CD8-positive, alpha-beta memory T cell (primary cell): ENCODE data around the gene ZNF287. TPM values are rescaled to one million over a fixed set of nuclear protein-coding genes. Genes with fewer than 3 reads are reported as not detected.

ENCODE experiments used
- CTCF ChIA-PET: fragments of 350-600 bp; sonication (Branson Sonifier 250); formaldehyde crosslinking; loops from one replicate; lab custom pipeline; 2021; ENCODE audit warnings: antibody characterized with exemption; lab: Charles Lee
- POLR2A ChIA-PET: fragments of 350-600 bp; sonication (Branson Sonifier 250); formaldehyde crosslinking; loops from one replicate; lab custom pipeline; 2021; ENCODE audit warnings: antibody characterized with exemption; lab: Charles Lee
- DNase-seq, 5 donors: peaks; one replicate each; pipeline versions ENCODE4 v3.0.0 to v3.0.0-alpha.2; 2020 to 2022; ENCODE audit warnings: mixed read lengths in 1 of 5
- H3K27ac ChIP-seq: one replicate; pipeline ENCODE4 v1.7.0; 2013; ENCODE audit warnings: low read depth, mild to moderate bottlenecking, low read length, moderate library complexity
- H3K27me3 ChIP-seq: 2 replicates; pipeline ENCODE4 v1.7.0; 2013; ENCODE audit warnings: low read length, mild to moderate bottlenecking; ENCODE audit not compliant: insufficient read depth, poor library complexity, severe bottlenecking
- H3K36me3 ChIP-seq: 2 replicates; pipeline ENCODE4 v1.7.0; 2013; ENCODE audit warnings: mild to moderate bottlenecking, low read length, moderate library complexity; ENCODE audit not compliant: insufficient read depth
- H3K4me1 ChIP-seq: 2 replicates; pipeline ENCODE4 v1.7.0; 2013; ENCODE audit warnings: mild to moderate bottlenecking, low read length, moderate library complexity; ENCODE audit not compliant: insufficient read depth
- H3K4me3 ChIP-seq: 2 replicates; pipeline ENCODE4 v1.7.0; 2013; ENCODE audit warnings: mild to moderate bottlenecking, low read length
- H3K9me3 ChIP-seq: 2 replicates; pipeline ENCODE4 v1.7.0; 2013; ENCODE audit warnings: mild to moderate bottlenecking, low read length
- H3K27ac Mint-ChIP-seq, 8 donors: one replicate each; pipeline ENCODE4 v1.8.0; 2020 to 2021; ENCODE audit warnings: mixed read lengths in 8 of 8, mild to moderate bottlenecking in 6 of 8, inconsistent platforms in 3 of 8, moderate library complexity in 3 of 8
- H3K27me3 Mint-ChIP-seq, 2 donors: one replicate each; pipeline ENCODE4 v1.8.0; 2020 to 2021; ENCODE audit warnings: mixed read lengths in 2 of 2, mild to moderate bottlenecking in 1 of 2, moderate library complexity in 1 of 2
- H3K36me3 Mint-ChIP-seq, 3 donors: one replicate each; pipeline ENCODE4 v1.8.0; 2020 to 2021; ENCODE audit warnings: mixed read lengths in 3 of 3, inconsistent platforms in 1 of 3, mild to moderate bottlenecking in 1 of 3
- H3K4me1 Mint-ChIP-seq, 3 donors: one replicate each; pipeline ENCODE4 v1.8.0; 2020 to 2021; ENCODE audit warnings: mixed read lengths in 3 of 3, inconsistent platforms in 1 of 3, mild to moderate bottlenecking in 1 of 3
- H3K4me3 Mint-ChIP-seq, 7 donors: one replicate each; pipeline ENCODE4 v1.8.0; 2020 to 2021; ENCODE audit warnings: mixed read lengths in 7 of 7, mild to moderate bottlenecking in 6 of 7, moderate library complexity in 4 of 7, inconsistent platforms in 2 of 7
- H3K9me3 Mint-ChIP-seq, 5 donors: one replicate each; pipeline ENCODE4 v1.8.0; 2020 to 2022; ENCODE audit warnings: mixed read lengths in 5 of 5, mild to moderate bottlenecking in 3 of 5, moderate library complexity in 2 of 5, inconsistent platforms in 1 of 5
- polyA plus RNA-seq: library from polyadenylated mRNA; unstranded; fragments of 300-500 nt; fragmentation: Illumina TruSeq; gene quantifications from one replicate; pipeline ENCODE4 v1.2.3, GENCODE V29; 2021
- total RNA-seq, 2 experiments: library from RNA; stranded (reverse); gene quantifications; one replicate each; pipeline ENCODE4 v1.2.3, GENCODE V29; 2021

The ZNF287 gene
- total and polyA plus RNA-seq, 3 experiments from 2014 or later: 8.9 to 14.5 (median 9.2) TPM

GRCh38 chr17:16584273-16584995 is 15.4 kb upstream of the ZNF287 start:
- peaks cover 20 to 31% of the 10 kb centered on the region in 2 donors for H3K27me3 Mint-ChIP-seq
- peaks cover 0 to 4% (median 0%) of the 10 kb centered on the region in 3 donors for H3K36me3 Mint-ChIP-seq
- Histone ChIP-seq H3K27ac (no peak overlapping the region), H3K9me3 (no peaks in the 10 kb centered on the region), H3K27me3 (no peaks in the 10 kb centered on the region), H3K4me1 (peaks cover 14% of the 10 kb centered on the region), H3K36me3 (no peaks in the 10 kb centered on the region), H3K4me3 (peak overlapping the region; percentile 51)
- peak overlapping the region; percentile 67 to 94 (median 87) for H3K27ac Mint-ChIP-seq
- CTCF ChIA-PET: interaction anchor here (0.7 to 6.7 kb wide), 15 partner anchors 10 to 295 kb away, joined by 3 to 75 read pairs (median 4); partner anchors contain the start of gene ZNF287
- peak overlapping the region; percentile 15 to 86 (median 79) for H3K4me3 Mint-ChIP-seq
- peaks cover 17 to 25% (median 18%) of the 10 kb centered on the region in 3 donors for H3K4me1 Mint-ChIP-seq
- H3K9me3 Mint-ChIP-seq: peaks cover 0 to 3% (median 0%) of the 10 kb centered on the region in 5 donors
- DNase-seq: peak; percentile 86 to 94 (median 90)
- POLR2A ChIA-PET: interaction anchor here (0.7 to 1.2 kb wide), 2 partner anchors 48 to 591 kb away, joined by 3 to 4 read pairs; no protein-coding TSS in a partner anchor

GRCh38 chr17:16583781-16584180 is 14.8 kb upstream of the ZNF287 start:
- Histone ChIP-seq H3K4me1 (peaks cover 14% of the 10 kb centered on the region), H3K9me3 (no peaks in the 10 kb centered on the region), H3K27me3 (no peaks in the 10 kb centered on the region), H3K27ac (no peak overlapping the region), H3K36me3 (no peaks in the 10 kb centered on the region), H3K4me3 (no peak overlapping the region)
- H3K36me3 Mint-ChIP-seq: peaks cover 0 to 4% (median 0%) of the 10 kb centered on the region in 3 donors
- peaks cover 0 to 3% (median 0%) of the 10 kb centered on the region in 5 donors for H3K9me3 Mint-ChIP-seq
- no peak for DNase-seq
- H3K4me1 Mint-ChIP-seq: peaks cover 17 to 23% (median 18%) of the 10 kb centered on the region in 3 donors
- POLR2A ChIA-PET: interaction anchor here (0.6 to 1.2 kb wide), 4 partner anchors 11 to 729 kb away, joined by 3 to 5 read pairs (median 4); no protein-coding TSS in a partner anchor
- H3K27me3 Mint-ChIP-seq: peaks cover 20 to 37% of the 10 kb centered on the region in 2 donors
- H3K27ac Mint-ChIP-seq: peak overlapping the region; percentile 67 to 94 (median 87)
- peak overlapping the region; percentile 15 to 86 (median 79) for H3K4me3 Mint-ChIP-seq
- CTCF ChIA-PET: interaction anchor here (0.7 to 6.7 kb wide), 15 partner anchors 10 to 62 kb away, joined by 3 to 75 read pairs (median 4); partner anchors contain the start of gene ZNF287

- ChIA-PET POLR2A (interaction anchor here (0.7 kb wide), 1 partner anchor 10 kb away, joined by 5 read pairs; no protein-coding TSS in a partner anchor), CTCF (interaction anchor here (1.5 kb wide), 1 partner anchor 11 kb away, joined by 5 read pairs; no protein-coding TSS in a partner anchor)
- Mint-ChIP-seq H3K4me1 (peaks cover 7 to 11% (median 10%) of the 10 kb centered on the region in 3 donors), H3K9me3 (no peaks in the 10 kb centered on the region), H3K27ac (no peak overlapping the region), H3K27me3 (peaks cover 8 to 38% of the 10 kb centered on the region in 2 donors), H3K36me3 (peaks cover 0 to 1% (median 0%) of the 10 kb centered on the region in 3 donors), H3K4me3 (peak overlapping the region in 1 of 7 donors; percentile 10)
- Histone ChIP-seq H3K4me1 (peaks cover 3% of the 10 kb centered on the region), H3K27me3 (no peaks in the 10 kb centered on the region), H3K4me3 (no peak overlapping the region), H3K36me3 (no peaks in the 10 kb centered on the region), H3K27ac (no peak overlapping the region), H3K9me3 (no peaks in the 10 kb centered on the region)
- no peak for DNase-seq
Observed at GRCh38 chr17:16573466-16573865, 4.5 kb upstream of the ZNF287 start.

GRCh38 chr17:16569358-16569712 is 331 bp upstream of the ZNF287 start:
- POLR2A ChIA-PET: interaction anchor here (1.6 kb wide), 1 partner anchor 33 kb away, joined by 8 read pairs; no protein-coding TSS in a partner anchor
- H3K4me1 ChIP-seq: peaks cover 7% of the 10 kb centered on the region
- Mint-ChIP-seq H3K36me3 (peaks cover 0 to 11% (median 5%) of the 10 kb centered on the region in 3 donors), H3K4me3 (peak overlapping the region; percentile 83 to 93 (median 86)), H3K9me3 (no peaks in the 10 kb centered on the region), H3K4me1 (peaks cover 17 to 28% (median 27%) of the 10 kb centered on the region in 3 donors), H3K27ac (peak overlapping the region; percentile 57 to 97 (median 92)), H3K27me3 (peaks cover 5 to 10% of the 10 kb centered on the region in 2 donors)
- no peaks in the 10 kb centered on the region for H3K27me3 ChIP-seq
- DNase-seq: no peak
- H3K9me3 ChIP-seq: no peaks in the 10 kb centered on the region
- H3K27ac ChIP-seq: no peak overlapping the region
- peak overlapping the region; percentile 72 for H3K4me3 ChIP-seq
- CTCF ChIA-PET: interaction anchor here (1.0 to 1.9 kb wide), 3 partner anchors 15 to 20 kb away, joined by 3 to 14 read pairs (median 8); no protein-coding TSS in a partner anchor
- H3K36me3 ChIP-seq: no peaks in the 10 kb centered on the region

GRCh38 chr17:16552637-16553045 is 16.4 kb downstream of the ZNF287 start:
- POLR2A ChIA-PET: no interaction called here
- Mint-ChIP-seq H3K27me3 (no peaks in the 10 kb centered on the region), H3K27ac (no peak overlapping the region), H3K36me3 (peaks cover 23 to 76% (median 47%) of the 10 kb centered on the region in 3 donors), H3K4me3 (no peak overlapping the region), H3K9me3 (peaks cover 53 to 91% (median 88%) of the 10 kb centered on the region in 5 donors), H3K4me1 (peaks cover 0 to 2% (median 0%) of the 10 kb centered on the region in 3 donors)
- Histone ChIP-seq H3K9me3 (peaks cover 45% of the 10 kb centered on the region), H3K27ac (no peak overlapping the region), H3K27me3 (no peaks in the 10 kb centered on the region), H3K4me3 (no peak overlapping the region), H3K4me1 (no peaks in the 10 kb centered on the region), H3K36me3 (peaks cover 3% of the 10 kb centered on the region)
- DNase-seq: no peak
- CTCF ChIA-PET: no interaction called here

- H3K27me3 ChIP-seq: no peaks in the 10 kb centered on the region
- no peak overlapping the region for H3K4me3 ChIP-seq
- H3K27ac ChIP-seq: no peak overlapping the region
- no peak for DNase-seq
- Mint-ChIP-seq H3K27me3 (no peaks in the 10 kb centered on the region), H3K4me3 (no peak overlapping the region), H3K9me3 (peaks cover 54 to 91% (median 88%) of the 10 kb centered on the region in 5 donors), H3K4me1 (no peaks in the 10 kb centered on the region), H3K36me3 (peaks cover 17 to 74% (median 41%) of the 10 kb centered on the region in 3 donors), H3K27ac (no peak overlapping the region)
- H3K36me3 ChIP-seq: peaks cover 3% of the 10 kb centered on the region
- H3K9me3 ChIP-seq: peaks cover 48% of the 10 kb centered on the region
- no peaks in the 10 kb centered on the region for H3K4me1 ChIP-seq
- CTCF ChIA-PET: no interaction called here
- POLR2A ChIA-PET: no interaction called here
Observed at GRCh38 chr17:16551878-16552636, 16.9 kb downstream of the ZNF287 start.

GRCh38 chr17:16537130-16537458 is 31.9 kb downstream of the ZNF287 start:
- Mint-ChIP-seq H3K27ac (peak overlapping the region in 7 of 8 donors; percentile 15 to 98 (median 80)), H3K9me3 (peaks cover 0 to 3% (median 2%) of the 10 kb centered on the region in 5 donors), H3K4me3 (peak overlapping the region; percentile 94 to 99 (median 98)), H3K36me3 (peaks cover 0 to 10% (median 6%) of the 10 kb centered on the region in 3 donors), H3K27me3 (peaks cover 0 to 6% of the 10 kb centered on the region in 2 donors), H3K4me1 (peaks cover 17 to 31% (median 19%) of the 10 kb centered on the region in 3 donors)
- Histone ChIP-seq H3K9me3 (no peaks in the 10 kb centered on the region), H3K4me3 (peak overlapping the region; percentile 86), H3K36me3 (no peaks in the 10 kb centered on the region), H3K4me1 (peaks cover 18% of the 10 kb centered on the region), H3K27me3 (no peaks in the 10 kb centered on the region), H3K27ac (no peak overlapping the region)
- ChIA-PET CTCF (interaction anchor here (0.9 to 5.3 kb wide), 7 partner anchors 10 to 453 kb away, joined by 3 to 75 read pairs (median 4); partner anchors contain the start of gene CCDC144A), POLR2A (interaction anchor here (0.6 to 1.5 kb wide), 4 partner anchors 51 to 322 kb away, joined by 3 to 7 read pairs (median 4); partner anchors contain the start of gene NCOR1)
- DNase-seq: no peak
